Measurements from ENCODE around the gene FETUB. TPM values are rescaled to one million over a fixed set of nuclear protein-coding genes. Genes with fewer than 3 reads are reported as not detected.

FETUB gene
- total and polyA plus RNA-seq, 2 of the 8 experiments (the other 6 are each of a cell fraction or from before 2014, with no cell fraction given) = 0.15 TPM; not detected in 1

- TF ChIP-seq, protein P1, sequence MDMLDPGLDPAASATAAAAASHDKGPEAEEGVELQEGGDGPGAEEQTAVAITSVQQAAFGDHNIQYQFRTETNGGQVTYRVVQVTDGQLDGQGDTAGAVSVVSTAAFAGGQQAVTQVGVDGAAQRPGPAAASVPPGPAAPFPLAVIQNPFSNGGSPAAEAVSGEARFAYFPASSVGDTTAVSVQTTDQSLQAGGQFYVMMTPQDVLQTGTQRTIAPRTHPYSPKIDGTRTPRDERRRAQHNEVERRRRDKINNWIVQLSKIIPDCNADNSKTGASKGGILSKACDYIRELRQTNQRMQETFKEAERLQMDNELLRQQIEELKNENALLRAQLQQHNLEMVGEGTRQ (IDR thresholded peaks at IDR 0.05; ENCODE audit: low read length) = no peak
- no peak for TF ChIP-seq CTBP2 (IDR thresholded peaks at IDR 0.05; ENCODE audit: borderline replicate concordance, insufficient read depth, insufficient read length, low read length)
- no peak for TF ChIP-seq EP300 (IDR thresholded peaks at IDR 0.05; ENCODE audit: borderline replicate concordance in 1 of 2, low read depth in 2 of 2, low read length in 2 of 2)
- TF ChIP-seq CBX8 (IDR thresholded peaks at IDR 0.05; ENCODE audit: borderline replicate concordance, low read depth, low read length) = no peak
These were observed 19.7 kb upstream of the FETUB start (continued) for GRCh38 chr3:186620213-186621092.
